GM18870 (cell line): ENCODE results near the gene ACTR10.

ENCODE experiments used
- ATAC-seq: cut with Tn5 transposase; IDR thresholded peaks from one replicate; pipeline ENCODE4 v1.9.1; 2021; ENCODE audit warnings: moderate library complexity; ENCODE audit not compliant: unreplicated experiment

ACTR10 gene

DNA sequence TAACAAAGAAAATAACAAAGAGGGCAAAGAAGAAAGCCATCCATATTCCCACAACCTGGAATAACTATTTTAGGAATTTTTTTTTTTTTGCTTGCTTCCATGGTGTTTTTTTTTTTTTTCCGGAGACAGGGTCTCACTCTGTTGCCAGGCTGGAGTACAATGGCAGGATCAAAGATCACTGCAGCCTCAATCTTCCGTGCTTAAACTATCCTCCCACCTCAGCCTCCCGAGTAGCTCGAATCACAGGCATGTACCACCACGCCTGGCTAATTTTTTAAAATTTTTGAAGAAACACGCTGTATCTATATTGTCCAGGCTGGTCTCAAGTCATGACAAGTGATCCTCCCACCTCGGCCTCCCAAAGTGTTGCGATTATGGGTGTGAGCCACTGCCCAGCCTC lies 78.2 kb downstream of the ACTR10 start:
- ATAC-seq: no peak

GRCh38 chr14:58280954-58281787 lies 81.2 kb downstream of the ACTR10 start:
- ATAC-seq: peak; percentile 47

- no peak for ATAC-seq
Measured at GRCh38 chr14:58281969-58282368, 82.0 kb downstream of the ACTR10 start.

GRCh38 chr14:58282925-58283593 lies 83.1 kb downstream of the ACTR10 start:
- no peak for ATAC-seq

- ATAC-seq: no peak
Measured at GRCh38 chr14:58283730-58284129, 83.8 kb downstream of the ACTR10 start.

DNA sequence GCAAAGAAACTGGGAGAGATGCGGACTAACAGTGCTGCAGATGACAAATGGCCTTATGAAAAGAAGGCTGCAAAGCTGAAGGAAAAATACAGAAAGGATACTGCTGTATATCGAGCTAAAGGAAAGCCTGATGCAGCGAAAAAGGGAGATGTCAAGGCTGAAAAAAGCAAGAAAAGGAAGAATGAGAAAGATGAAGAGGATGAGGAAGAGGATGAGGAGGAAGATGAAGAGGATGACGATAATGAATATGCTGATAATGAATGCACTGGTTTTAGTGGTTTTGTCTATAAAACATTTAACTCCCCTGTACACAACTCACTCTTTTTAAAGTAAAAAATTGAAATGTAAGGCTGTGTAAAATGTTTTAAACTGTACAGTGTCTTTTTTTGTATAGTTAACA lies 85.2 kb downstream of the ACTR10 start:
- ATAC-seq: no peak
